Left colon (tissue), 2 donors: ENCODE results near the gene ANKIB1. TPM values are rescaled to one million over a fixed set of nuclear protein-coding genes. Genes with fewer than 3 reads are reported as not detected.
"Not testable (repeated sequence)": the region's sequence is repeated elsewhere in the genome, so short reads cannot be mapped to it uniquely, and the experiment has no call there.

ENCODE experiments used
- ATAC-seq: fragments of 200-7000 bp; cut with Tn5 transposase; one replicate; pipeline ENCODE4 v1.9.1; 2020; ENCODE audit warnings: mild to moderate bottlenecking, moderate library complexity
- DNase-seq, 2 donors: peaks; one replicate each; pipeline ENCODE4 v3.0.0-alpha.2; 2020
- intact Hi-C, 2 donors: fragments of 100-400 bp; cut with DNase I in 1 of 2; cut with micrococcal nuclease in 1 of 2; formaldehyde crosslinking; loops; one replicate each; pipeline versions ENCODE4 v1.11.2 to v1.14.0; 2022; cut with DNase I, micrococcal nuclease
- microRNA-seq, 2 donors: library from miRNA; unstranded; fragments of <30 nt; microRNA quantifications; one replicate each; pipeline versions ENCODE4 v1.1.0 to v1.2.0, GENCODE V29; 2020
- total RNA-seq, 2 donors: library from RNA; stranded (reverse); fragmentation: NEBNext Ultra II Directional; extraction: Animal tissue kit (Norgen Biotek cat#: 25700); gene quantifications; one replicate each; pipeline ENCODE4 v1.2.1, GENCODE V29; 2021
- donor health status: DM: no; HTN: no; CAD: no.
- donor health status: DM: yes; HTN: yes; CAD: no.

The ANKIB1 gene
- total RNA-seq, 2 donors from 2014 or later, result 40.9 to 46.0 TPM

DNA sequence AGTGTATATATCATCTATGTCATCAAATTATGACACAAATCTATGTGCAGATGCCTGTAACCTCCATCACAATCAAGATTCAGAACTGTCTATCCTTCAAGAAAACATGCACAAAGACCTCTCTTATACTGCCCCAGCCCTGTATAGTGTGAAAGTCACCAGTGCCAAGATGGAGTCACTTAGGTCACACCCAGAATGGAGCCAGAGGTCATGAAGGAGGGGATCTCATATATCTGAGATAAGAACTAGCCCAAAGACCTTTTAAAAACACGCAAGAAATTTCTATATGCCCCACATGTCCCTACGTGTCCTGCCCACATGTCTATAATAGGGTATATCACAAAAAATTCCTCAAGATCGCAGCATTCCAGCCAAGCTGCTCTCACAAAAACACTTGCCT is 181.4 kb downstream of the ANKIB1 start:
- intact Hi-C loops, result no loop called here
- ATAC-seq, result no peak
- no peak for DNase-seq

DNA sequence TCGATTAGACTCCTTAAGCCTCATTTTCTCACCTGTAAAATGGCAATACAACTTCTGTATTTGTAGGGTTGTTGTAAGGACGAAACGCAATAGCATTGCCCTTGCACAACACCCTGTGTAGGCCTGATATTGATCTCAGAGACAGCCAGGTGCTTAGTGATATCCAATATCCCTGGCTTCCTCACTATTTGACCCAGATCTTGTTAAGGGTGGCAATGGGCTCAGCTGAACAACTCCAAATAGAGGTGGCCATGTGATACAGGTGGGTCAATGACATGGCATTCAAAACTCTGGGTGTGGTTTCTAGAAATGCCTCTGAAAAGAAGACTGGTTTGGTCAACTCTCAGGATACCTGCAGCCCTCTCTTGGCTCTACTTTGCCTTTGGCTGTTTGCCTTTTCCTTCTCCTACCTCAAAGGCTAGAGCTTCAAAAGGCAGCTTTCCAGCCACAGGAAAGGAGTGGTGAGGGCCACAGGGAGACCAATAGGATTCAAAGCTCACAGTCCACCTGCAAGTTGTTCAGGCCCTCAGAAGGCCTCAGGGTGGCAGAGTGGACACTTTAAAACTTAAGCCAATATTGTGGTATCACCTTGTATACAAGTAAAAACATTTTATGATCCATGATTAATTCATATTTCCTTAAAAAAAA is 186.6 kb downstream of the ANKIB1 start:
- intact Hi-C loops, result no loop called here
- ATAC-seq, result no peak
- no peak for DNase-seq

DNA sequence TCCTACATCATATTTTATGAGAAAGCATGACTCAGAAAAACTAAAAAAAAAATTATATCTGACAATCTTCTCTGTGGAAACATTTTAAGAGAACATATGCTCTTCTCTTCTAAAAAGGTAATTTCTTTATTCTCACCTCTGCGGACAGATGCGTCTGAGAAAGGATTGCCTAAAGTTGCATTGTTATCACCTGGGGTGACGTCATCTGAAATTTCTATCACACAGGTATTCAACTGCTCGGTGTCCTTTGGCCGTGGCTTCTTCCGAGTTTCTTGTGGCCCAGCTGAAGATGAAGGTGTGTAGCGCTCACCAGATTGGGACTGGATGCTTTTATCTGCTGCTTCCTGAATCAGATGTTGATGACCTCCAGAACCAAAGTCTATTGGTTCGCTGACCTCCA is 187.2 kb downstream of the ANKIB1 start:
- intact Hi-C loops, result no loop called here
- ATAC-seq (no peak), DNase-seq (no peak)

DNA sequence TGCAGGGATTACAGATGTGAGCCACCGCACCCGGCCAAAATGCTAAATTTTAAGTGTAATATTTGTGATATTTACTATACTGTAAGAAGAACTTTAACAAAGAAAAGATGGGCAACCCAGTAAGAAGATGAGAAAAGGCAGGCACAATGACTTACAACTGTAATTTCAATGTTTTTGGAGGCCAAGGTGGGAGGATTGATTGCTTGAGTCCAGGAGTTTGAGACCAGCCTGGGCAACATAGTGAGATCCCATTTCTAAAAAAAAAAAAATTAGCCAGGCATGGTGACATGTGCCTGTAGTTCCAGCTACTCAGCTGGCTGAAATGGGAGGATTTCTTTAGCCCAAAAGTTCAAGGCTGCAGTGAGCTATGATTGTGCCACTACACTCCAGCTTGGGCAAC is 189.8 kb downstream of the ANKIB1 start:
- intact Hi-C loops, result no loop called here
- no peak for DNase-seq
- ATAC-seq, result no peak

DNA sequence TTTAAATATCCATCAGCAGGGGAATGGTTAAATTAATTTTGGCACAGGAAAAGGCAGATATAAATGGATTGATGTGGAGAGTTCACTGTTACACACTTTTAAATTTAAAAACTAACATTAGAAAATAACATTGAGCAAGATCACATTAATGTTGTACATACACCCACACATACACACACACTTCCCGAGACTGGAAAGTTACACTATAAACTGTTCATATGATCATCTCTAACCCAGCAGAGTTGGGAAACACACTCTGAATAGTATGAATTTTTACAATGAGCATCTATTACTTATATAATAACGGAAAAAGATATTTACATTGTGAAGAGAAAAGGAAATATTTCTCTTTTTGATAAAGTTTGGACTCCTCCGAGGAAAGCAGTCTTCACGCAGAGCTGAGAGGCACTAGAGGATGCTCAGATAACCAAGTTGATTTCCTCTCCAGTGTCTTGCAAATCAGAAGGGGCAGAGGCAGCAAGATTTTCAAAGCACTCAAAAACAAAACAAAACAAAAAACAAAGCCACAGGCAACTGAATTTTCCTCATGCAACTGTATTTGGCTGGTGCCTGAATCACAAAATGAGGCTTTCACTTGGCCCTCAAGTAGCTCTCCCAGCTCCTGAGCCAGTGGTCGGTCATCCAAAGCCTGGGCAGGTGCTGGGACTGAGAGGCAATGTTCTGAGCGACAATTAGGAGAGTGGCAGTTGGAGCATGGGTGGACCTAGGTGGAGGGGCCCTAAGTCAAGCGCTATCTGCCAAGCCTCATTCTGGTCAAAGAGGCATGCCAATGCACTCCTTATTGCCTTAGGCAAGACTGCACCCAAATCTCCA is 191.1 kb downstream of the ANKIB1 start:
- no peak for DNase-seq
- no peak for ATAC-seq
- intact Hi-C loops, result no loop called here

DNA sequence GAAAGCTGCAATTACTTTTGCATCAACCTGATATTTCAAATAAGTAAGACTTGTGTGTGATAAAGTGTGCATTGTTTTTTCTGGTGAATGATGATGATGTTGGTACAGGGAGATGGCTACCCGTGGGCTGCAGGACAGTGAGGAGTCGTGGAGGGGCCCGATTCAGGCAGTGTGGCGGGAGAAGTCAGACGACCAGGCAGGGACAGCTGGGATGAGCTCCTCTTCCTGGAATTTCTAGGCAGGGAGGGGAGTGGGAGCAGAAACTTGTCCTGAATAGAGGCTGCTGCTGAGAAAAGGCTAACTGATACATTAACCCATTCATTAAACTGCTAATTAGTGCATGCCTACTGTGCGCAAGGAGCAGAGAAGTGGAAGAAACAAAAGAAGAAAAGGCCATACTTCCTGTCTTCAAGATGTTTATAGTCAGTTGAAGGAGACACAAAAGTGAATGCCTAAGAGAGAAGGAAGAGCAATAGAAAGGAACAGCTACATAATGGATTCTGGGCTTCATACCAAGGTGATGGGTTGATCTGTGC is 192.2 kb downstream of the ANKIB1 start:
- DNase-seq (no peak), ATAC-seq (no peak)
- intact Hi-C loops, result no loop called here

DNA sequence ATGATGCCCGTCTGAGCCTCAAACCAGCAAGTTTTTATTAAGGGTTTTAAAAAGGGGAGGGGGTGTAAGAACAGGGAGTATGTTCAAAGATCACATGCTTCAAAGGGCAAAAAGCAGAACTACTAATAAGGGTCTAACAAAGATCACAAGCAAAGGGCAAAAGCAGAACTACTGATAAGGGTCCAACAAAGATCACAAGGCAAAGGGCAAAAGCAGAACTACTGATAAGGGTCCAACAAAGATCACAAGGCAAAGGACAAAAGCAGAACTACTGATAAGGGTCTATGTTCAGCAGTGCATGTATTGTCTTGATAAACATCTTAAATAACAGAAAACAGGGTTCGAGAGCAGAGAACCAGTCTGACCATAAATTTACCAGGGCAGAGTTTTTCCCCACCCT is 196.9 kb downstream of the ANKIB1 start:
- ATAC-seq, intact Hi-C loops, DNase-seq: not testable (repeated sequence)

DNA sequence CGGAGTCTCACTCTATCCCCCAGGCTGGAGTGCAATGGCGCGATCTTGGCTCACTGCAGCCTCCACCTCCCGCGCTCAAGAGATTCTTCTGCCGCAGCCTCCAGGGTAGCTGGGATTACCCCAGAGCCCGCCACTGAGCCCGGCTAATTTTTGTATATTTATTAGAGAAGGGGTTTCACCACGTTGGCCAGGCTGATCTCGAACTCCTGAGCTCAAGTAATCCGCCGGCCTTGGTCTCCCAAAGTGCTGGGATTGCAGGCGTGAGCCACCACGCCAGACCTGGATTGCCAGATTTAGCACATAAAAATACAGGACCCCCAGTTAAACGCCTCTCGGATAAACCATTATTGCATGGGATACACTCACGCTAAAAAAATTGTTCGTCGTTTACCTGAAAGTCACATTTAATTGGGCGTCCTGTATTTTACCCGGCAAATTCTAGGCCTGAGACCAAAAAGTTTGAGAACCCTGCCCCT is 201.1 kb downstream of the ANKIB1 start:
- no peak for ATAC-seq
- DNase-seq, result no peak
- intact Hi-C loops, result loop anchor here in 1 of 2 donors (5.0 kb wide), 1 partner anchor 200 kb away; the partner anchor contains the start of genes ANKIB1 and KRIT1

DNA sequence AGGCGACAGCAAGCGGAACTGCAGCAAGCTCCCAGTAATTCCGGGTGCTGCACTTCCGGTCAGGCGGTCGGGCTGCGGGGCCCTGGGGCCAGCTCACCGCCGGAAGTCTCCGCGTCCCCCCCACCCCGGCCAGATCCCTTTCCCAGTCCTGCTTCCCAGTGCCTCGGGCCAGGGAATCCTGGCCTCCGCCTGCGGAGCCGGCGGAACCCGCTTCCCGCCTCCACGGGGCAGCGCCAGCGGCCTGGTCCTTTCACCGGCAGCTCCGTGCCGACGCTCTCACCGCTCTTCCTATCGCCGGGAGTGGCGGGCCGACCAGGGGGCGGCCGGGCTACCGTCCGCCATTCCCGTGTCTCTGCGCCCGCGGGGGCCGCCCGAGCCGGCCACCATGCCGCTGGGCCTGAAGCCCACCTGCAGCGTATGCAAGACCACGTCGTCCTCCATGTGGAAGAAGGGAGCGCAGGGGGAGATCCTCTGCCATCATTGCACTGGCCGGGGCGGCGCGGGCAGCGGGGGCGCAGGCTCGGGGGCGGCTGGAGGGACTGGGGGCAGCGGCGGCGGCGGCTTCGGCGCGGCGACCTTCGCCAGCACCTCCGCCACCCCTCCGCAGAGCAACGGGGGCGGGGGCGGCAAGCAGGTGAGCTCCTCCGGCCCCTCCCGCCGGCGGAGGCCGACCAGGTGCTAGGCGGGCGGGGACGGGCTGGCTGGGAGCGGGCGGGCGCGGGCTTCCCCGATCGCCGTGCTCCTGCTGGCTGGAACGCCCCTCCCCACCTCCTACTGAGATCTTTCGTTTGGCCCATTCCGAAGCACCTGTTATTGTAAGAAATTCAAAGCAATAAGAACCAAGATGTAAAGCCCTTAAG is 201.8 kb downstream of the ANKIB1 start, which contains the start of gene GATAD1:
Gene GATAD1 (plus strand): TSS at position 138 of the 860 bp plus-strand sequence. CDS start 248 bp downstream, at position 386.
- intact Hi-C loops, result loop anchor here in 1 of 2 donors (5.0 kb wide), 1 partner anchor 200 kb away; the partner anchor contains the start of genes ANKIB1 and KRIT1

DNA sequence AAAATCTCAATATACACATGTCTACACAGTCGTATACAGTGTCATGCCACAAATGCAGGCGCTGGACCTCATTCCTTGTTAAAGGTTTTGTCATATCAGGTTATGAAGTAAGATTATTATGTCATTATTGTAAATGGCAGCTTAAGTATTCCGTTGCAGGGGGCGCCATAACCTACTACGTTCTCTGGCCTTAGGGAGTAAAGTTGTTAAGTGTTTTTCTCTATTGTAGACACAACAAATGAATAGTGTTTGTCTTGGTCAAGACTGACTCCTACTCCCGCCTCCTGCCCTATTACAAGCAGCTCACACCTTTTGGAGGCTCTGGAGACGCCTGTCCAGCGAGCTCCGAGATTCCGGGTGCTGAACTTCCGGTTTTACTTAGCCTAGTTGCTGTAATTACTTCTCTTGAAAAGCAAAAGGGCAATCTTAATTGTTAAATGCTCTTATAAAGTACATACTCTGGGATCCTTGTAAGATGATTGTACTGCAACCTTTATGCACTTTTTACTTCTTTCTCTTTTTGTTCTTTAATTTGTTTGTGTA is 202.5 kb downstream of the ANKIB1 start:
- intact Hi-C loops, result loop anchor here in 1 of 2 donors (5.0 kb wide), 1 partner anchor 201 kb away; the partner anchor contains the start of genes ANKIB1 and KRIT1
- ATAC-seq, result peak; percentile 68
- peak; percentile 76 to 80 for DNase-seq

More for the DNA sequence above, 201.8 kb downstream of the ANKIB1 start, which contains the start of gene GATAD1:
- peak; percentile 91 to 93 for DNase-seq
- ATAC-seq, result peak; percentile 89

Small RNA genes lying within 50 kb of the gene (microRNA-seq; reads per million reads assigned to microRNA genes)
- gene MIR1285-1, result 0 reads per million in 2 donors

Other genes with a start within 250 kb of the ANKIB1 start
- 100 to 1,000 TPM; 152 to 255 TPM for gene CYP51A1, start 111.5 kb upstream of the ANKIB1 start, total RNA-seq
- gene LRRD1, start 66.8 kb upstream of the ANKIB1 start, total RNA-seq, result under 1 TPM in 1 of 2 donors, not detected in 1; 0.18 TPM
- 10 to 100 TPM; 34.6 to 37.2 TPM for gene KRIT1, start 60 bp upstream of the ANKIB1 start, total RNA-seq
- 10 to 100 TPM; 29.7 to 34.3 TPM for gene GATAD1, start 201.5 kb downstream of the ANKIB1 start, total RNA-seq
- not detected for gene ERVW-1, start 232.0 kb downstream of the ANKIB1 start, total RNA-seq